ENCODE results near the gene HTR4. TPM values are rescaled to one million over a fixed set of nuclear protein-coding genes. Genes with fewer than 3 reads are reported as not detected.

HTR4 gene
- total RNA-seq, 1 experiment from 2014 or later: not detected

DNA sequence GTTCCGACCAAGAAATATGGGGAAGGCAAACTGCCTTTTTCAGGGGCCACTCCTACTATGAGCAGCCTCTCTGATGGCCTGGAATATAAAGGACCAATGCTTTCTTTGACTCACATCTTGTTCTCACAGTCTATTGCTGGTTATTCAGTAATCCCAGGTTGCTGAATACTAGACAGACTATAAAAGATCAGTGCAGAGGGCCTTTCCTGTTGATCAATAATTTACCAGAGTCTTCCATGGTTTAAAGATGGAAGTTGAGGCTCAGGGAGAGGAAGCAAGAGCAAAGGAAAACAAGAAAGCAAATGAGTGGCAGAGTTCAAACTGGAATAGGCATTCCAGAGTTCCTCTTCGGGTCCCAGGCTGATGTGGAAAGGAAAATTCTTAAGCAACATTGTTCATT is 207.7 kb downstream of the HTR4 start:
- no TSS peak for BruUV-seq (replicated peaks)
- H4K20me1 ChIP-seq (ENCODE audit: insufficient read depth): no peaks in the 10 kb centered on the region
- no peak overlapping the region for H3K4me2 ChIP-seq (ENCODE audit: low read length)
- H3K79me2 ChIP-seq (ENCODE audit: insufficient read depth, low read length): no peaks in the 10 kb centered on the region
- H3K36me3 ChIP-seq (ENCODE audit: control insufficient read depth in 1 of 2, insufficient read depth in 2 of 2, low read length in 2 of 2): peaks cover 0 to 4% of the 10 kb centered on the region in 2 experiments; a peak in 1 of 4 replicates
- ChIA-PET POLR2A (no interaction called here), CTCF (interaction anchor here (2.6 kb wide), 1 partner anchor 284 kb away, joined by 8 read pairs; no protein-coding TSS in a partner anchor), RAD21 (ENCODE audit: low non-redundant PET in 1 of 2, low total read pairs in 2 of 2, uncharacterized antibody in 2 of 2, unreplicated experiment in 2 of 2) (no interaction called here)
- H2AFZ ChIP-seq (ENCODE audit: low read depth, low read length, poor library complexity, severe bottlenecking): no peak overlapping the region
- intact Hi-C loops (cut with micrococcal nuclease): loop anchor here (10.0 kb wide), 1 partner anchor 588 kb away; no protein-coding TSS in a partner anchor
- no peak overlapping the region for H3K4me3 ChIP-seq (replicated peaks in 1 of 2; ENCODE audit: low read depth in 1 of 2, low read length in 2 of 2)
- TF ChIP-seq EGR1 (IDR thresholded peaks at IDR 0.05; ENCODE audit: low read depth) (no peak), SRF (IDR thresholded peaks at IDR 0.05; ENCODE audit: low read depth) (no peak), SIN3A (IDR thresholded peaks at IDR 0.05; ENCODE audit: low read depth) (no peak), POLR2A (IDR thresholded peaks at IDR 0.05; ENCODE audit: borderline replicate concordance, extremely low read depth, insufficient read depth, insufficient read length) (no peak), CEBPB (IDR thresholded peaks at IDR 0.05; ENCODE audit: low read depth) (no peak), ELF1 (IDR thresholded peaks at IDR 0.05; ENCODE audit: borderline replicate concordance, low read depth) (no peak), EZH2 (IDR thresholded peaks at IDR 0.05) (no peak)
- TF ChIP-seq, protein P1, sequence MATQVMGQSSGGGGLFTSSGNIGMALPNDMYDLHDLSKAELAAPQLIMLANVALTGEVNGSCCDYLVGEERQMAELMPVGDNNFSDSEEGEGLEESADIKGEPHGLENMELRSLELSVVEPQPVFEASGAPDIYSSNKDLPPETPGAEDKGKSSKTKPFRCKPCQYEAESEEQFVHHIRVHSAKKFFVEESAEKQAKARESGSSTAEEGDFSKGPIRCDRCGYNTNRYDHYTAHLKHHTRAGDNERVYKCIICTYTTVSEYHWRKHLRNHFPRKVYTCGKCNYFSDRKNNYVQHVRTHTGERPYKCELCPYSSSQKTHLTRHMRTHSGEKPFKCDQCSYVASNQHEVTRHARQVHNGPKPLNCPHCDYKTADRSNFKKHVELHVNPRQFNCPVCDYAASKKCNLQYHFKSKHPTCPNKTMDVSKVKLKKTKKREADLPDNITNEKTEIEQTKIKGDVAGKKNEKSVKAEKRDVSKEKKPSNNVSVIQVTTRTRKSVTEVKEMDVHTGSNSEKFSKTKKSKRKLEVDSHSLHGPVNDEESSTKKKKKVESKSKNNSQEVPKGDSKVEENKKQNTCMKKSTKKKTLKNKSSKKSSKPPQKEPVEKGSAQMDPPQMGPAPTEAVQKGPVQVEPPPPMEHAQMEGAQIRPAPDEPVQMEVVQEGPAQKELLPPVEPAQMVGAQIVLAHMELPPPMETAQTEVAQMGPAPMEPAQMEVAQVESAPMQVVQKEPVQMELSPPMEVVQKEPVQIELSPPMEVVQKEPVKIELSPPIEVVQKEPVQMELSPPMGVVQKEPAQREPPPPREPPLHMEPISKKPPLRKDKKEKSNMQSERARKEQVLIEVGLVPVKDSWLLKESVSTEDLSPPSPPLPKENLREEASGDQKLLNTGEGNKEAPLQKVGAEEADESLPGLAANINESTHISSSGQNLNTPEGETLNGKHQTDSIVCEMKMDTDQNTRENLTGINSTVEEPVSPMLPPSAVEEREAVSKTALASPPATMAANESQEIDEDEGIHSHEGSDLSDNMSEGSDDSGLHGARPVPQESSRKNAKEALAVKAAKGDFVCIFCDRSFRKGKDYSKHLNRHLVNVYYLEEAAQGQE (IDR thresholded peaks at IDR 0.05; ENCODE audit: low read depth): no peak
- TF ChIP-seq, protein P2, sequence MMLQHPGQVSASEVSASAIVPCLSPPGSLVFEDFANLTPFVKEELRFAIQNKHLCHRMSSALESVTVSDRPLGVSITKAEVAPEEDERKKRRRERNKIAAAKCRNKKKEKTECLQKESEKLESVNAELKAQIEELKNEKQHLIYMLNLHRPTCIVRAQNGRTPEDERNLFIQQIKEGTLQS (IDR thresholded peaks at IDR 0.05): no peak
- DNase-seq (ENCODE audit: low read depth, low spot score): no peak
- H3K4me1 ChIP-seq (ENCODE audit: control insufficient read depth in 1 of 2, insufficient read depth in 2 of 2, low read length in 2 of 2): no peaks in the 10 kb centered on the region
- H3K9ac ChIP-seq (ENCODE audit: low read length): no peak overlapping the region
- no peaks in the 10 kb centered on the region for H3K9me2 ChIP-seq (ENCODE audit: insufficient read depth)
- H3K27ac ChIP-seq (ENCODE audit: low read depth, low read length): no peak overlapping the region
- H3K9me3 ChIP-seq (ENCODE audit: control insufficient read depth in 1 of 2, insufficient read depth in 1 of 2, low read depth in 1 of 2, low read length in 2 of 2): no peaks in the 10 kb centered on the region
- peaks cover 5% of the 10 kb centered on the region for H3K27me3 ChIP-seq (ENCODE audit: insufficient read depth, low read length)
- no peak for ATAC-seq
